ENCODE data around the gene TET3.
"Not testable (repeated sequence)": the region's sequence is repeated elsewhere in the genome, so short reads cannot be mapped to it uniquely, and the experiment has no call there.

TET3 gene

GRCh38 chr2:73984203-73984921 lies at the start of gene TET3:
TSS of gene TET3 (plus strand) at chr2:73984910. CDS start at chr2:73986404, 1,494 bp downstream.
- DNase-seq = no peak

DNA sequence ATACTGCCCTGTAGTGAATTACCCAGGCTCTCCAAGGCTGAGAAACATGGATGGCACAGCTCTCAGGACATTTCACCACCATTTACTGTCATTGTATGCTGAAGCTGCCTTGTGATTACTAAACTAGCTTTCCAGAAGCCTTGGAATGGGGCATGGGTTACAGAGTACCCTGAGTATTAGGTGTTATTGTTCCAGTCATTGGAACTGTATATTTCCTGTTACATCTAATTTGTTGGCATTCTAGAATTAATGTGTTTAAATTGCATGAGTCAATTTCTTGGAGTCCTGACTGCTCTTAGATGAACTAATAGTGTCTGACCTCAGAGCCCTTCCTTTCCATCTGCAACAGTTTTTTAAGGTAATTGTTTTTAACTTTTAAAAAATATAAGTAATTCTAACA lies 49.1 kb upstream of the TET3 start:
- no peak for DNase-seq

- DNase-seq = no peak
Observed at GRCh38 chr2:73937103-73937885, 47.4 kb upstream of the TET3 start.

GRCh38 chr2:73937899-73938298 lies 46.8 kb upstream of the TET3 start:
- no peak for DNase-seq

GRCh38 chr2:73938718-73939352 lies 45.9 kb upstream of the TET3 start:
- DNase-seq = no peak

- no peak for DNase-seq
Observed at GRCh38 chr2:73939419-73939818, 45.3 kb upstream of the TET3 start.

GRCh38 chr2:73940066-73940465 lies 44.6 kb upstream of the TET3 start:
- not testable (repeated sequence) for DNase-seq

DNA sequence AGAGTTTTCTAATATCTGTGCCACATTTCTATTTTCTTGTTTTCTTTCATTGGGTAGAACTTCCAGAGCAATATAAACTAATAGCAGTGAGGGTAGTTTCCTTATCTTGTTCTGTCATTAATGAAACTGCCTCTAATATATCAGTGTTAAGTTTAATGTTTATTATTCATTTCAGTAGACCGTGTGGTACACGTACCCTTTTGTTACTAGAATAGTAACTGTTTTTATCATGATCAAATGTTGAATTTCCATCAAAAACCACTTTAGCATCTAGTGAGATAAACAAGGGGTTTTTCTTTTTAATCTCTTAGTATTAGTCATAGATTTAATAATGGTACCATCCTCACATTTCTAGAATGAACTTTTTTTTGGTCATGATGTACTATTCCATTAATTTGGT lies 42.0 kb upstream of the TET3 start:
- DNase-seq = no peak

DNA sequence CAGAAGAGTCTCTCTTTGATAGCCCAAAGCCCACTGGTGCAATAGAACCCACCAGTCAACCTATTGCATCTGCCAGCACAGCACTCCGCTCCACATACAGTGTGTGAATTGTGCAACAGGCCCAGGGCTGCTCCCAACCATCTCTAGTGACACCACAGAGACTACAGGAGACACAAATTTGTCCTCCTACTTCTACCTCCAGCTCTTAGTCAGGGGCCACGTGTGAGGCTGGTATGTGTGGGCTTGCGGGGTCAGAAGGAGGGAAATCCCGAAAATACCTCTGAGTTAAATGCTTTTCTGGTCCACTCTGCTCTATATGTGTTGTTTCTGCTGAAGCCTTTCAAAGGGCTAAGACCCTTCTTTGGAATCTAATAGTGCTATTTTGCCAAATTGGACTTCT lies 40.0 kb upstream of the TET3 start:
- DNase-seq = no peak

GRCh38 chr2:73946215-73946614 lies 38.5 kb upstream of the TET3 start:
- no peak for DNase-seq

GRCh38 chr2:73946666-73947065 lies 38.0 kb upstream of the TET3 start:
- no peak for DNase-seq

DNA sequence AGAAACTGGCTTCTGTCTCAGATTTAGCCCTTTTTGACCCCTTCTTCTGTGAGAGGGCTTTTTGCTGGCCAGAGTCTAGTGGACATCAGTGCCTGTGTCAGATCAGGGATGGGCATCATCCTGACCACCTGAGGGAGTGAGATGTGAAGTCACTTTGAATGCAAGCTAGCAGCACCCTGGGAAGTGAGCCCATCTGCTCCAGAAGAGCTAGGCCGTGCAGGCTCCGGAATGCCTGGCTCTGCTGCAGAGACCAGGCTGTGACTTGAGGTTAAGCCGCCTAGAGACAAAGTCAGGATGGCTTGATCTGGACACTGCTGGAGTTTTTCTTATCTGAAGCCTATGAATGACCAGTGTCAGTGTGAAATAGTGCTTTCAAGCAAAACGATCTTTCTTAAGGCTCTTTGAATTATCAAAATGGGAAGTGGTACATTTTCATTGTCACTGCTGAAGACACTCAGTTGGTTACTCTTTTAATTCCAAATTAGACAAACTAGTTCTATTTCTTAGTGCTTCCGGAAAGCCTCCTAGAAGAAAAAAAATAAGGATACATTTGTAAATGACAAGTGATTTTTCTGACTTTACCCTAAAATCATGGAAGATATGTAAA lies 37.2 kb upstream of the TET3 start:
- no peak for DNase-seq

- no peak for DNase-seq
Observed at GRCh38 chr2:73949802-73950201, 34.9 kb upstream of the TET3 start.

DNA sequence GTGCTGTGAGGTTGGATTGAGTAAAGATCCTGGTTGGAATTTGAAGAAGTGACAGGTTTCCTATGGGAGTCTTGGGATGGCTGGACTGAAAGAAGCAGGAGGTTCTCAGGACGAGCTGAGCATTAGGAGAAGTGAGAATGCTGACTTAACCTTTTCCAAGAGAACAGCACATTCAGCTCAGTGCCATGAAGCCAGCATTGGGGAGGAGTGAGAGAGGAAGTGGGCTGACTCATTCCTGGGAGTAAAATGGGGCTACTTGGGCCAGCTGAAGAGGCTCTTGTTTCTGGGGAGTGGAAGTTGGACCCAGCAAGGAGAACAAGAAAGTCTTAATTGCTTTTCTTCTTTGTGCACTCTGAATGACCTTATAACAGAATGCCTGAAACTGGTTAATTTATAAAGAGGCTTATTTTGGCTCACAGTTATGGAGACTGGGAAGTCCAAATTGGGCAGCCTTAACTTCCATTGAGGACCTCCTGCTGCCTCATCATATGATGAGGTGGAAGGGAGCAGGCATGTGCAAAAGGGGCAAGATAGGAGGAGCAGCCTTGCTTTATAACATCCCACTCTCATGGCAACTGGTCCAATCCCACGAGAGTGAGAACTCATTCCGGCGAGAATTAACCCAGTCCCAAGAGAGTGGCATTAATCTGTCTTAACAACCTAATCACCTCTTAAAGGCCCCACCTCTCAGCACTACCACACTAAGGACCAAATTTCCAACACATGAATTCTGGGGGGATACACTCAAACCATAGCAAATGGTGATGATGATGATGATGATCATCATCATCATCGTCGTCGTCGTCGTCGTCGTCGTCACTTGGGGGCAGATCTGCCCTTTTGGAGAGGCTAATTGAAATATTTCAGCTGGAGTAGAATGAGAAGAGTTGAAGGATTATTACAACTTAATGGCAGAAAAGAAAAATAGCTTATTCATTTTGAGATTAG lies 31.9 kb upstream of the TET3 start:
- DNase-seq = no peak

GRCh38 chr2:73956218-73956865 lies 28.4 kb upstream of the TET3 start:
- no peak for DNase-seq

DNA sequence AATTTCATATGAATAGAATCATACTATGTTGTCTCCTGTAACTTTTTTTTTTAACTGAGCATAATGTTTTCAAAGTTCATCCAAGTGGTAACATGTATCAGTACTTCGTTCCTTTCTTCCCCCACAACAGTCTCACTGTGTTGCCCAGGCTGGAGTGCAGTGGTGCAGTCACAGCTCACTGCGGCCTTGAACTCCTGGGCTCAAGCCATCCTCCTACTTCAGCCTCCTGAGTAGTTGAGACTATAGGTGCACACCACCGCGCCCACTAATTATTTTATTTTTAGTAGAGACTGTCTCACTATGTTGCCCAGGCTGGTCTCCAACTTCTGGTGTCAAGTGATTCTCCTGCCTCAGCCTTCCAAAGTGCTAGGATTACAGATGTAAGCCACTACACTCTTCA lies 23.4 kb upstream of the TET3 start:
- no peak for DNase-seq

GRCh38 chr2:73961823-73962615 lies 22.7 kb upstream of the TET3 start:
- DNase-seq = no peak

DNA sequence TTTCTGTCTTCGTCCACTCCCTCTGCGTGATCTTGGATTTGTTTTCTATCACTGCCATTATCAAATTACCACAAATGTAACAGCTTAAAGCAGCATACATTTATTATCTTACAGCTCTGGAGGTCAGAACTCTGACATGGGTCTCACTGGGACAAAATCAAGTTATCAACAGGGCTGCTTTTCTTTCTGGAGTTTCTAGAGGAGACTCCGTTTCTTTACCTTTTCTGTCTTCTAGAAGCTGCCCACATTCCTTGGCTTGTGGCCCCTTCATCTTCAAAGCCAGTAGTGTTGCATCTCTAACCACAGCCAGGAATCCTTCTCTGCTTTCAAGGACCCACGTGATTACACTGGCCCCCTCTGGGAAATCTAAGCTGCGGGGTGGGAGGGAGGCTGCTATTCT lies 21.9 kb upstream of the TET3 start:
- no peak for DNase-seq

DNA sequence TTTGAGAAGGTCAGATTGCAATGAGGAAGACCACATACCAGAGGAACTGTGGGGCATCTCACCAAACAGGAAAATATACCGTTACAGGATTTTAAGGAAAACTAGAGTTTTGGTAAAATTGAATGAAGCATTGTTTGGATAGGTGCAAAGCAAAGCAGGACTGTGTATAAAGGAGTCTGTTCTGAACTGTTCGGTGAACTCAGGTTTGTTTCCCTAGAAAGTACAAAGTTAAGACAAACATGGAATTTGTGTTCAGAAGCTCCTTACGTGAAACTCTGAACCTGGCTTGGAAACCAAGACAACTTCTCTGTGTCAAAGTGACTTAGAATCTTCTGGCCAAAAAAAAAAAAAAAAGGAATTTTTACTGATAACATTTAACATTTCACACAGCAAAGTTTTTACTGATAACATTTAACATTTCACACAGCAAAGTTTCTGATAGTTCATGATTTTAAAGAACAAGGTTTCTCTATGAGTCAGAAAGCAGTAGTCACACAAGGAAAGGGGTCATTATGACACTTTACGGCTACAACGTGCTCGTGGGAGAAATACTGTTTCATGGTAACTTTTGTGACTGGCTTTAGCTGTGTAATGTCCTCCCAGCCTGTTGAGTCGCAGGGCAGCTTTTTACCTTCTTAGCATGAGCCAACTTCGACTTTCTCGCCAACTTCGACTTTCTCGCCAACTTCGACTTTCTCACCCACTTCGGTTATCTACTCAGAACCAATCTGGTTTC lies 21.2 kb upstream of the TET3 start:
- no peak for DNase-seq

- DNase-seq = no peak
Observed at GRCh38 chr2:73964223-73964622, 20.5 kb upstream of the TET3 start.

All from GOT3 (cell line).